Measurements from ENCODE around the gene WBP1L.
"Not testable (repeated sequence)": the region's sequence is repeated elsewhere in the genome, so short reads cannot be mapped to it uniquely, and the experiment has no call there.

DNA sequence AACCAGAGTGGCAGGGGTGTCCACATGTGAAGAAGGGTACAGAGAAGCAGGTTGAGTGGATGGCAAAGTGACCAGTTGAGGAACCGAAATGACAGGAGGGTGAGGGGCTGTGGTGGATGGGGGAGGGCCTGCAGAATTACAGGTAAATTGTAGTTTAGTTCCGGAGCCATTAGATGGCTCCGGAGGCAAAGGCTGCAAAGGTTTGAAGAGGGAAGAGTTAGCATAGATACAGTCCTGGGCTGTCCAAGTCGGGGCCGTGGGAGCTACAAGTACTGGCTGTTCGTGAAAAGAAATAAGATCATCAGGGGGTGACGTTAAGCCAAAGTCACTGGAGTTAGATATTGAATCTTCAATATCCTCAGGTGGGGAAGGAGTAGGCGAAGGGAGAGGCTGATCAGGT is 99.4 kb downstream of the WBP1L start:
- TF ChIP-seq, protein P1, sequence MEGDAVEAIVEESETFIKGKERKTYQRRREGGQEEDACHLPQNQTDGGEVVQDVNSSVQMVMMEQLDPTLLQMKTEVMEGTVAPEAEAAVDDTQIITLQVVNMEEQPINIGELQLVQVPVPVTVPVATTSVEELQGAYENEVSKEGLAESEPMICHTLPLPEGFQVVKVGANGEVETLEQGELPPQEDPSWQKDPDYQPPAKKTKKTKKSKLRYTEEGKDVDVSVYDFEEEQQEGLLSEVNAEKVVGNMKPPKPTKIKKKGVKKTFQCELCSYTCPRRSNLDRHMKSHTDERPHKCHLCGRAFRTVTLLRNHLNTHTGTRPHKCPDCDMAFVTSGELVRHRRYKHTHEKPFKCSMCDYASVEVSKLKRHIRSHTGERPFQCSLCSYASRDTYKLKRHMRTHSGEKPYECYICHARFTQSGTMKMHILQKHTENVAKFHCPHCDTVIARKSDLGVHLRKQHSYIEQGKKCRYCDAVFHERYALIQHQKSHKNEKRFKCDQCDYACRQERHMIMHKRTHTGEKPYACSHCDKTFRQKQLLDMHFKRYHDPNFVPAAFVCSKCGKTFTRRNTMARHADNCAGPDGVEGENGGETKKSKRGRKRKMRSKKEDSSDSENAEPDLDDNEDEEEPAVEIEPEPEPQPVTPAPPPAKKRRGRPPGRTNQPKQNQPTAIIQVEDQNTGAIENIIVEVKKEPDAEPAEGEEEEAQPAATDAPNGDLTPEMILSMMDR (IDR thresholded peaks at IDR 0.05; ENCODE audit: low read depth, low read length, poor library complexity, severe bottlenecking) = not testable (repeated sequence)
- not testable (repeated sequence) for TF ChIP-seq EZH2phosphoT487 (IDR thresholded peaks at IDR 0.05; ENCODE audit: borderline replicate concordance, low read length)

Measured in DOHH2 (cell line).